NCI-H345 (cell line): ENCODE measurements around the gene VTN.

ENCODE experiments used
- DNase-seq: peaks from one replicate; lab custom pipeline; 2025; lab: John Stamatoyannopoulos, UW

The VTN gene, protein sequence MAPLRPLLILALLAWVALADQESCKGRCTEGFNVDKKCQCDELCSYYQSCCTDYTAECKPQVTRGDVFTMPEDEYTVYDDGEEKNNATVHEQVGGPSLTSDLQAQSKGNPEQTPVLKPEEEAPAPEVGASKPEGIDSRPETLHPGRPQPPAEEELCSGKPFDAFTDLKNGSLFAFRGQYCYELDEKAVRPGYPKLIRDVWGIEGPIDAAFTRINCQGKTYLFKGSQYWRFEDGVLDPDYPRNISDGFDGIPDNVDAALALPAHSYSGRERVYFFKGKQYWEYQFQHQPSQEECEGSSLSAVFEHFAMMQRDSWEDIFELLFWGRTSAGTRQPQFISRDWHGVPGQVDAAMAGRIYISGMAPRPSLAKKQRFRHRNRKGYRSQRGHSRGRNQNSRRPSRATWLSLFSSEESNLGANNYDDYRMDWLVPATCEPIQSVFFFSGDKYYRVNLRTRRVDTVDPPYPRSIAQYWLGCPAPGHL

DNA sequence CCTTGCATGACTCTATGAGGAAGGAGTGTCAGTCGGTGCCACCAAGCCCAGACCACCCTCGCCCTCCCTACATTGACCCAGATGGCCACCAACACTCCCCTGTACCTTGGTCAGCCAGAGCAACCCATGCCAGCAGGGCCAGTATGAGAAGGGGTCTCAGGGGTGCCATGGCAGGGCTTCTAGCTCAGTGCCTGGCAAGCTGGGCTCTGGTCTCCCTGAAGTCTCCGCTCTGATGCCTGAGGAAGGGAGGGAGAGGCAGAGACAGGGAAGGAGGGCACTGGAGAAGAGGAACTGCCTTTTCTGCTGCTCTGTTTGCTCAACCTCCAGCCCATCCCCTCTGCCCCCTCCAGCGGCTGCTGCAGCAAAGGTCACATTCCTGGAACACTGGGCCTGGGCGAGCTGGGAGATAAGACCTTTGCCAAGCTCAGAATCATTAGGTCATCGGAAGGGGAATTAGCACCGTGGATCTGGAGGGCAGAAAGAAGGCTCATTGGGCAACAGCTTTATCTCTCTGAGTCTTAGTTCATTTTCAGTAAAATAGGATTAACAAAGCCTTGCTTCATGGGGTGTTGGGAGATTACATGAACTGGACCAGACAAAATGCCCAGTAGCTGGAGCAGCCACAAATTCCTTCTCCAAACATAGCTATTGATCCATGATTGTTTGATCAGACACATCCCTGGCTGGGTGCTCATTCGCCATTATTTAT, at the start of gene VTN:
TSS of gene VTN (minus strand) at position 273 of the 709 bp plus-strand sequence. CDS start at position 169, 104 bp downstream.
- DNase-seq, result no peak

DNA sequence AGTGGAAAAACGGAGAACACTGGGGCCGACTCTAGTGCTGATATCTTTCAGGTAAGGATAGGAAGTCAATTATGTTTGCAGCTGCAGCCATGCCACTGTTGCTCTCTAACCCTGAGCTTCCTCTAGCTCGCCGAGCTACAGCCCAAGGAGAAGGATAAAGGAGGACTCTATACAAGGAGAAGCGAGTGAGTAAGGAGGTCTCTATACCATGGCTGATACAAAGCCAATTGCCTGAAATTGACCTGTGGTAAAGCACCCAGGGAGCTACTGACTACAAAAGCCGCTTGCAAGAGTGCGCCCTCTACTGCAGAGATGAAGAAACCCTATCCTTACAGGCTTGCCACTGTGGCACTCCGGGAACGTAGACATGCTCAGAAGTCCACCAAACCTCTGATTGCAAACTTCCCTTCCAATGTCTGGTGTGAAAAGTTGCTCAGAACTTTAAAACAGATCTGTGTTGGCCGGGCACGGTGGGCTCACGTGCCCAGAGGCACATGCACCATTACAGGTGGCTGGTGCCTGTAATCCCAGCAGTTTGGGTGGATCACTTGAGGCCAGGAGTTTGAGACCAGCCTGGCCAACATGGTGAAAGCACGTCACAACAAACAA, 46.7 kb upstream of the VTN start:
- DNase-seq, result peak; percentile 49

DNA sequence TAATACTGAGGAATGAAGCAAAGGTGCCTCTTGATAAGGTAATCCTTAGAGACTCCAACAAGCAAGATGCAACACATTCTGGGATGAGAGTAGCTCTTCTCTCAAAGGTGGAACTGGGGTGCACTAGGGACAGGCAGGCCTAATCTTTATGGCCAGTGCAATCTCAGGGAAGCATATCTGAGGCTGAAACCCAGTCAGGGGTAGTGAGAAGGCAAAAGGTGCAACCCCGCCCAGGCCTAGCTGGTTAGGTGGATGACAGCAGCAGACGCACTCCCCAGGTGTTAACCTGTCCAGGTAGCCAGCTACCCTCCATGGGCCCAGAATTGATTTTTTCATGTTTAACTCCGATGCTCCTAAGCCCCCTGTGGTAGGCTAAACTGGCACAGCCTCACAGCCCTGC, 45.8 kb upstream of the VTN start:
- no peak for DNase-seq

- no peak for DNase-seq
These were observed 43.7 kb upstream of the VTN start for GRCh38 chr17:28413804-28414203.

DNA sequence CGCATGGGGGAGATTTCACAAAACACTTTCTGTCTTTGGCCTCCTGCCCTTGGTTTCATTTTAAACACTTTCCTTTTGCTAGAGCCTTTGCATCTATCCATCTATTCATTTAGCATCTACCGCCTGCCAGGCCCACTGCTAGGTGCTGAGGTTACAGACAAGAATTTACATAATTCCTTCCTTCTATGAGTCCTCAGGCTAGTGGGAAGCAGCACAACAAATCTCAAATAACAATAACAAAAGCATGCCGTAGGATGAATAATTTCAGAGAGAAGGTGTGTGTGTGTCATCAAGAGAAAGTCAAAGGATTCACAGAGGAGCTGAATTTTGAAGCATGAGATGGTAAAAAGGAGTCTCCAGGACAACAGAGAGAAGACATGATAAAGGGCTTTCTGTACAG, 42.0 kb upstream of the VTN start:
- no peak for DNase-seq

GRCh38 chr17:28407974-28408306, 37.8 kb upstream of the VTN start:
- DNase-seq, result no peak

- peak; percentile 72 for DNase-seq
These were observed 37.2 kb upstream of the VTN start for GRCh38 chr17:28407130-28407973.

DNA sequence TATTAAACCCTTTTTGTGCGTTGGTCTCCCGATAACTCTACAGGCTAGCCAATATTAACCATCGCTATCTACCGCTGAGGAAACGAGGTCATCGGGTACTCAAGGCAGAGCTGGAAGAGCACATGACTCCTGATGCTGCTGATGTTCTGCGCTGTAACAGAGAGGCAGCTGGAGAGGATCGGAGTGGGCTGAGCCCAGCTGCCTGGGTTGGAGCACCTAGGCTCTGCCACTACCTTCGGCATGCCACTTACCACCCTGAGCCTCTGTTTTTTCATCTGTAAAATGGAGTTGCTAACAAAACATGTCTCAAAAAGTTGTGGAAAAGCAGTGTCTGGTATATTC, 36.3 kb upstream of the VTN start:
- peak; percentile 73 for DNase-seq

- peak; percentile 66 for DNase-seq
These were observed 35.7 kb upstream of the VTN start, which contains the start of gene SLC46A1 for GRCh38 chr17:28405632-28406472. TSS of gene SLC46A1 (minus strand) at chr17:28406212. CDS start at chr17:28406114, 98 bp downstream.

GRCh38 chr17:28404812-28405570, 34.9 kb upstream of the VTN start:
- DNase-seq, result peak; percentile 9

DNA sequence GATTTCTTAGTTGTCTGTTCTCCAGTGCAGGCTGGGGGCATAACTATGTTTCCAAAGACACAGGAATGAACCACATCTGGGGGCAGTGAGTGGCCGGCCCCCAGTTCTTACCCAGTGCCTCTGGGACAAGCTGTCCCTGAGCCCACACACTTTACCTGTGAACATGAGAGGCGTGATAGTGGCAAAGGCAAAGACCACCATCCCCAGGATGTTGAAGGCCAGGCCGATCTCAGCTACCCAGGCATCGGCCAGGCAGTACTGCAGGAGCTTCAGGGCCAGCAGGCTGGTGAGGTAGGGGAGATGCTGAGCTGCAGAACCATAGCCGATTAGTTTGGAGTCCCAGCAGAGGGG, 34.3 kb upstream of the VTN start:
- DNase-seq, result no peak

- DNase-seq, result no peak
These were observed 33.9 kb upstream of the VTN start for GRCh38 chr17:28404007-28404406.

- no peak for DNase-seq
These were observed 32.7 kb upstream of the VTN start for GRCh38 chr17:28402844-28403243.

DNA sequence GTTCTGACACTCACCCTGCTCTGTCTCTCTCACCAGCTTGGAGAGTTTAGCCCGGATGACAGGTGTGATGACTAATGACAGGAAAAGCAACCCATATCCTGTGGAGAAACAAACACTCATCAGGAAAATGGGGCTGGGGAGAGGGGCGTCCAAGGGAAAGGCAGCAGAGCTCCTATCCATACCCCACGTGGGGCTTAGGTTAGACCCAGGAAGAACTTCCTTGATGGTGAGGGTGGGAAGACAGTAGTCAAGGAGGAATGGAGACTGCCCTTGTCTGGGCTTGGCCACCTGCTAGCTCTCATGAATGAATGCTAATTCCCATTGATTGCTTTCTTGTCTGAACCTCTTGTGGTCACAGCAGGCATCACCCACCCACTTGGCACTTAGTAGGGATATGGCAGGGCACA, 32.1 kb upstream of the VTN start:
- peak; percentile 11 for DNase-seq

- no peak for DNase-seq
These were observed 29.7 kb upstream of the VTN start for GRCh38 chr17:28399808-28400207.

DNA sequence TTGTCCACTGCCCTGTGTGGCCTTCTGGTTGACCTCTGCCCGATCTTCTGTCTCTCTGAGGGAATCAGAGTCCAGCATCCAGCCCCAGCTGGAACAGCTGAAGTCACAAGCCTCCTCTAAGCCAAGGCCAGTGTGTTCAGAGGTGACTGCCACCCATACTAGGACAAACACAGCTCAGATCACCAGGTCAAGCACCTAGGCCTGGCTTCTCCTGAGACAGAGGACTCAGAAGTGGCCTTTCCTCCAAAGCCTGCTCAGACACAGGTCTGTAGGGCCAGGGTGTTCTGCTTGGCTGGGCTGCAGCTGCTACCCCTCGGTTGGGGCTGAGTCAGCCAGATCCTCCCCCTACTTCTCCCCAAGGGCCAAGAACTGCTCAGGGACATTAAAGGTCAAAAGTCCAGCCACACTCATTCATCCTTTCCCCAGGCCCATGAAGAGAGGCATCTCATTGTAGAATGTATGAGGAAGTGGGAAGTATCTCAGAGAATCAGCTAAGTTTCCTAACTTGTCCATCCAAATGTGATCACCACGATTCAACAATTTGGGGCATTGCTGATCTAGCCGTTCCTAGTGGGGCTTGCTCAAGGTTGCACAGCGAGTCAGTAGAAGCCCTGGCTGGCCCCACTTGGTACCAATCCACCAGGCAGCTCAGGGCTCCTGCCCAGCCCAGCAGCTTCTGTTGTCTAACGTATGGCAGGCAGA, 28.3 kb upstream of the VTN start:
- no peak for DNase-seq

DNA sequence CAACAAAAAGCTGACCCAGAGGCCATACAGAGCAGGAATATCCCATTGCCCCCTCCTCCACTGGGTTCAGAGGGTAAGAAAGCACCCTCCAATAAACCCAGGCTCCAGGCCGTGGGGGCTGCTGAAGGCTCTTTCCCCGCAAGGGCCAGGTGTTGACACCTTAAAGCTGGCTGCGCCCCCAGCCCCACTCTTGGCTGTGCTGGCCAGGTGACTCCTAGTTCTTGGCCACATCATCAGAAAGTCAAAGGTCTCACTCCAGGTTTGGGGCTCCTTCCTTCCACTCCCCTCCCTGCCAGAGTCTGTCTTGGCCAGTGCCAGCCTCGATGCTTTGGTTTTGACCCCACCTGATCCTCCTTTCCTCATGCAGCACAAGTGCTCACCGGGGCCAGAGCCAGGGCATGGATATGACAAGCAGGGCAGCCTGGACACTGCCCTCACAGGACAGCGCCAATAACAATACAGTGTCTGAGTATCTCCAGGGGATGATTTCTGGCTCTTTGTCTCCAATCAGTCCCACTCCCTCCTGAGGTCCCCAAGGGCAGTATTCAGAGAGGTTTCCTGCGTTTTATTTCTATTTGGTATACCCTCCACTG, 27.7 kb upstream of the VTN start:
- no peak for DNase-seq

DNA sequence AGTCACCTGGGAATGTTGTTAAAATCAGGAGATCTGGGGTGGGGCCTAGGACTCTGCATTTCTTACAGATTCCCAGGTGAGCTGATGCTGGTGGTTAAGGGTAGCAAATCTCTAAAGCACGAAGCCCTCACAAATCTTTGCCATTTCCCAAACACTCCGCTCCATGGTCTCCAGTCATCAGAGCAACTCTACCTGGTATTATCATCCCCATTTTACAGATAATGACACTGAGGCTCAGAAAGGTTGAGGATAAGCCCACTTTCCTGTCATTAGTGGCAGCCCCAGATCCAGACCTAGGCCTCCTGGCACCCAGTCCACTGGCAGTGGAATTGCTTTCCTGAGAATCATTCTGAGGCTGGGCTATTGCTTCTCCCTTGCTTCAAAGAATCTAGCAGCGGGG, 27.2 kb upstream of the VTN start:
- DNase-seq, result no peak

GRCh38 chr17:28396635-28397239, 26.6 kb upstream of the VTN start:
- no peak for DNase-seq
